ENCODE data around the gene FOXR1.

Gene FOXR1

DNA sequence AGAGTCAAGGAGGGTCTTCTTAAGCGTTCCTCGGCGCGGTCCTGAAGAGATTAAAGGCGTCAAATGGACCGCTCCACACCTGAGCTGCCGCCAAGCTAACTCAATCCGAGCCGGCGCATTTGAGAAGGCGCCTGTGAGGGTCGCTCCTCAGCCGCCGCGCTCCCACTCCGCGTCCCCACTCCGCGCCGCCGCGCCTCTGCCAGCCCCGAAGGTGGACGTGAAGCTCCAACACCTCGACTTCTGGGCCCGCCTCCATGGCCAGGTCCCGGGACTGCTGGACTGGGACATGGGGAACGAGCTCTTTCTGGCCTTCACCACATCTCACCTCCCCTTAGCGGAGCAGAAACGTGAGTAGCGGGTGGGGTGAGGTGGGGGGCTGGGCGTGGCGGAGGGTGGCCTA, at the start of gene FOXR1:
TSS of gene FOXR1 (plus strand) at position 116 of the 400 bp plus-strand sequence. CDS start at position 287, 171 bp downstream.
- ATAC-seq (no peak), DNase-seq (no peak)

DNA sequence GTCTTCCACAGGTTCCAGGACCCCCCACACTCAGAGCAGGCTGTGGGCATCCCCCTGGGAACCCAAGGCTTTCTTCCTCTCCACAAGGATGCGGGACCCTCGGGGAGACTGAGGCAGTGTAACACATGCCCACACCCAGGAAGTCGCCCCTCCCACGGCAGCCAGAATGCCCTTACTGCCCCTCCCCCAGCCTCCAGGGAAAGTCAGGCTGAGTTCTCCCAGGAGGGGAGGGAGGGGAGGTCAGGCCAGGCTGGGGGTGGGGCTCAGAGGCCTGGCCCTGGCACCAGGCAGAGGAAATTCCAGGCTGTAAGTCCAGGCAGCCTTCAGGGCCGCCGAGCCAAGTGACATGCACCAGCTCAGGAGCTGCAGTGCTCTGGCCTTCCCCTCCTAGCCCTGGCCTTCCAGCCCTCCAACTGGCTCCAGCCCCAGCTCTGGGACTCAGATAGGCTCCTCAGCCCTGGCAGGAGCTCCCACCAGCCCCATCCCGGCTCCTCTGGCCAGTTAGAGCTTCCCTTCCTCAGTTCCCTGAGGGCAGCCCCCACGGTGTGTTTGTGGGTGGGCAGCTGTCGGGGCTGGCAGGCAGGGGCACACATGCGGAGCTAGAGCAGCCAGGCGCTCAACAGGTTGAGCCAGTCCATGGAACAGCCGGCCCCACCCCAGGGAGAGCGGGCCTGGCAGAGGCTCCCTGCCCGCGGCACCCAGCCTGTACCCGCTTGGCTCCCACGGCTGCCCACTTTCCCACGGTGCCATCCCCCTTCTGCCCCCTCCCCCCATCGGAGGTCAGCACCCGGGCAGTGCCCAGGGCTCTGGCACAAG, 49.4 kb upstream of the FOXR1 start:
- no peak for DNase-seq

DNA sequence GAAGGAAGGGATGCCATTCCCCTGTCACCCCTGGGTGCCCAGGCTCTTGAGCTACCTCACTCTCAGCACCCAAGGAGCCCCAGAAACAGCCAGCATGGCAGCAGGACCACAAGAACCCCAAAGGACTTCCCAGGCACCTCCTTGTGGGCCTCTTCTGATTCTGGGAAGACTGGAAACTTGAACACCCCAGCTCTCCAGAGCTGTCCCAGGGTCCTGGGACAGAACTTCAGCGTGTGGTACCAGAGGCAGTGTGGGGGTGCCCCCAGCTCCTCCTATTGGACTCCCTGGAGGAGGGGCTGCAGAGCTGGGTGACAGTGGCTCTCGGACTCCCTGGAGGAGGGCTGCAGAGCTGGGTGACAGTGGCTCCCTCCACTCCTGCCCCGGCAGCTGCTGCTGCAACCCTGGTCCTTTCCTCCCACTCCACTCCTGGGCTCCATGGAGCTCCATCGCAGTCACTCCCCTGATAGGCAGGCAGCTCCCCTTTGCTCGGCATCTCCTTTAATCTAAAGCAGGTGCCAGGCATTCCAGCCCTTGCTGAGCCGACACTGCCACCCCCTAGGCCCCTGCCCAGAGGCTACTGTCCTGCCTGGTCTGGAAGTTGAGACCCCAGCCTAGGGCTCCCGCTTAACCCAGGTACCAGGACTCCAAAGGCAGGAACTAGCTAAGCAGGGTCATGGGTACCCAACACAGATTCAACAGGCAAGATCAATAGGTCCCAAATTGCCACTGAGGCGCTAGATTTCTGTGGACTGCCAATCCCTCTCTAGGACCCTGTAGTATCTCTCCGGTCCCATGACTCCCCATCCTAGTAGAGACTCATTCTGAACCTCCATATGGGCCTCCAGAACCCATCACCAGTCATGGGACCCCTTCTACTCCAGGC, 48.6 kb upstream of the FOXR1 start:
- ATAC-seq (no peak), DNase-seq (no peak)

More for the DNA sequence above, 49.4 kb upstream of the FOXR1 start:
- ATAC-seq = no peak

DNA sequence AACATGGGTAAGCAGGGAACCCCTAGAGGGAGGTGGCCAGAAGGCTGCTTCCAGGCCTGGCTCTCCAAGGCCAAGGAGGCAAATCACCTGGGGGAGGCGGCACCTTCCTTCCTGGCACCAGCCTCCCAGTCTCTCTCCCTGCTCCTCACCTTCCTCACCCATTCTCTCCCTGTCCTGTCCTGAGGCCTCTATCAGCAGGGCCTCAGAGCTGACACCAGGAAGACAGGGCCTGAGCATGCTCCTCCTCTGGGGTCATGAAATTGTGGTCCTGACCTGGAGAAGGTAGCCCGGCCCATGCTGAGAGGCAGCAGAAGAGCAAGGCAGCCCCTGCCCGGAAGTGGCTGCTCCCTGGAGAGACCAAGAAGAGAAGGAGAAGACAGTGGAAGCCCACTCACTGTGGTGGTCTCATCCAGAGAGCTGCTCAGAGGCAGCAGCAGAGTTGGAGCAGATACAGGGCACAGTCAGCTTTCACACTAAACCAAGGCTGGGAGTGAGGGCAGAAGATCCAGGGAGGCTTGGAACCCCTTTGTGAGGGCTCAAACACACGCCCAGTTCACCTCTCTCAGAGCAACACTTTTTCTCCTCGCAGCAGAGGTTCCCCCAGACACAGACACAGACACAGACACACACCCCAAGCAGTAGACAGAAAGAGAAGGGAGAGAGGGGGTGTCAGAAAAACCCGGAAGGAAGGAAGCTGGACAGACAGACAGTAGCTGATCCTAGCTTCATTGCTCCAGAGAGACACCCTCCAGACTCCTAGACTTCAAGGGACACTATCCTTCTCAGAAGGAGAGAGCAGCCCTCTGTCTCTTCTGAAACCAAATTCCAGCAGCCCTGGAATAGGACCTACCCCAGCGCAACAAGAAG, 47.6 kb upstream of the FOXR1 start:
- ATAC-seq (no peak), DNase-seq (no peak)

GRCh38 chr11:118924591-118925585, 46.7 kb upstream of the FOXR1 start:
- no peak for ATAC-seq
- peak; percentile 70 for DNase-seq

DNA sequence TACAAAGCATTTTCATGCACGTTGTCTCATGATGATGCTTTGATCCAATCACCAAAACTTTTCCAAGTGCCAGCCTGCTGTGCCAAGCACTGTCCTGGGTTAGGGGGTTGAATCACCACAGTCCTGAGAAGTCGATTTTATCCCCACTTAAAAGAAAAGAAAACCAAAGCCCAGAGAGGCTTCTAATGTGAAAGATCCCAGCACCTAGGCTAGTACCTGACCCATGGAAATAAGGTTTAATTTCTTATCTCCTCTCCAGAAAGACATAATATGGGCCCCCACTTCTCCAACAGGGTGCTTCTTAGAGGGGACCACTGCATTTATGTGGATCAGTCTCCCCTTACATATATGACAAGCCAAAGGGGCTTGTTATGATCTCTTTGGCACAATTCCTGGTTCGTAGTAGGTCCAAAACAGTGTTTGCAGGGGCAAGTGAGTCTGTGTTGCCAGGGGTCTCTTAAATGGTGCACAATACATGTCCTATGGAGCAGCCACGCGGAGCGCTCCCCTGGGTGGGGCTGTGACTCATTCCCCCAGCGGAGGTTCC, 43.9 kb upstream of the FOXR1 start:
- DNase-seq (no peak), ATAC-seq (no peak)

DNA sequence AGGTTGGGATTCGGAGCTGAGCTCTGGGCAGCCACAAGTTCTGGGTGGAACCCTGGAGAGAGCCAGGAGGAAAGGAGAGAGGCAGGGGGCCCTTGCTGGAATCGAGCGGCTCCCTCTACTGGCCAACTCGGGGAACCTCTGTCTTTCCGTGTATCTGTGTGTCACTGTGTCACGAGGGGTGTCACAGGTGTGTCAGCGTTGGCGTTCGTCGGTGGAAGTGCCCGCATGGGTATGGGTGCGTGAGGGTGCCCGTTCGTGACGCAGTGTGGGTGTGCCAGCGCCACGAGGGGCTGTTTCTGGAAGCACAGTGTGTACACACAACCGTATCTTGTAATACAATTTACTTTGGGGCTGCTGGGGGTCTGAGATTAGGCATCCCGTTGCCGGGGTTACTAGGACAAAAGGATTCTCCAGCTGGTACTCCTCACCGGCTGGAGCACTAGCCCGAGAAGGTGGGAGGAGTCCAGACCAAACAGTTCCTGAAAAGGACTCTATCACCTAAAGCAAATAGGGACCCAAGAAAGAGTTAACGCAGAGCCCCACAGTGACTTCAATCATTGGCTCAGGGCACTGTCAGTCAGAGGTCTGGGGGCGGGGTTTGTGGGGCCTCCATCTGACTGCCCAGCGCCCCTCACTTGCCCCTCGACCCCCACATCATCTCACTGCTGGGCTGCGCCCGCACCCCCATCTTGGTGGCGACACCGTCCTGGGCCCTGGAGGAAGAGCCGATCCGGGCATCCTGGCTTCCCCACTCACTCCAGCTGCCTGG, 43.3 kb upstream of the FOXR1 start:
- peak; percentile 57 for ATAC-seq

GRCh38 chr11:118928870-118929500, 42.6 kb upstream of the FOXR1 start:
- ATAC-seq = peak; percentile 9

More for the DNA sequence above, 43.3 kb upstream of the FOXR1 start:
- DNase-seq = peak; percentile 93

GRCh38 chr11:118929501-118930093, 42.0 kb upstream of the FOXR1 start:
- peak; percentile 82 for DNase-seq
- ATAC-seq = peak; percentile 12

More at GRCh38 chr11:118928870-118929500, 42.6 kb upstream of the FOXR1 start:
- DNase-seq = peak; percentile 65

GRCh38 chr11:118930094-118930712, 41.4 kb upstream of the FOXR1 start:
- DNase-seq (peak; percentile 92), ATAC-seq (peak; percentile 21)

GRCh38 chr11:118931571-118931970, 40.0 kb upstream of the FOXR1 start:
- no peak for ATAC-seq
- no peak for DNase-seq

- DNase-seq = no peak
Observed at GRCh38 chr11:118933486-118933885, 38.1 kb upstream of the FOXR1 start.

DNA sequence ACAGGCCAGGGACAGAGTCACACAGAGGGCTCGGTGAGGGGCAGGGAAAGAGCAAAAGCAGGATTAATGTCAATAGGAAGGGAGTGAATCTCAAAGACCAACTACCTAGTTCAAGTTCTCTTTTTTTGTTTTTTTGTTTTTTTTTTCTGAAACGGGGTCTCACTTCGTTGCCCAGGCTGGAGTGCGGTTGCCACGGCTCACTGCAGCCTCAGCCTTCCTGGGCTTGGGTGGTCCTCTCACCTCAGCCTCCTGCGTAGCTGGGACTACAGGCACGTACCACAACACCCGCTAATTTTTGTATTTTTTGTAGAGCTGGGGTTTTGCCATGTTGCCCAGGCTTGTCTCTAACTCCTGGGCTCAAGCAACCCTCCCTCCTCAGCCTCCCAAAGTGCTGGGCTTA, 36.2 kb upstream of the FOXR1 start:
- DNase-seq (no peak), ATAC-seq (no peak)

More at GRCh38 chr11:118933486-118933885, 38.1 kb upstream of the FOXR1 start:
- ATAC-seq = no peak

- DNase-seq = no peak
- ATAC-seq = no peak
Observed at GRCh38 chr11:118938491-118939403, 32.8 kb upstream of the FOXR1 start.

- DNase-seq (no peak), ATAC-seq (no peak)
Observed at GRCh38 chr11:118939404-118939915, 32.1 kb upstream of the FOXR1 start.

DNA sequence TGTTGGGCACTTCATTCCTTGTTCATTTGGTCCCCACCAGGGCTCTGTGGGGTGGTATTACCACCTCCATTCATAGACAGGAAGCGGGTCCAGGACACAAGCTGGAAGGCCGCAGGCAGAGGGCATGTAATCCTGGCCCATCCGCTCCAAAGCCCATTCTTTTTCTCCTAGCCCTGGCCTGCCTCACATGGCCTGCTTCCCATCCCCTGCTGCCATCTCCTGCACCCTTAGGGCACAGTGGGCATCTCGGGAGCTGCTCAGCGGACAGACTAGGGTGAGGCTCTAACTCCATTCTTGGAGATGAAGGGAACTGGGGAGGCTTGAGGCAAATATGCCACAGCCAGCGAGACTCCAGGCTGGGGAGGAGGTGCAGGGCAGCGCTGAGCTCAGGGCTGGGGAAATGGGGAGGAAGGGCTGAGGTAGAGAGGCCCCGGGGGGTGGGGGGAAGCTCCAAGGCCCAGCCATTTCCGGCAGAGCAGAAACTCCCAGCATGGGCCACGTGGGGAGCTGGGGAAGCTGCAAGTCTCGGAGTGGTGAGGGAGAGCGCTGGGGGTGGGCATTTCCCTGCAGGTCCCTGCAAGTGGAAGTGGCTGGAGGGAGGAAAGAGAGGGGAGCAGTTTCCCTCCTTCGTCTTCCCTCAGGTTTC, 31.5 kb upstream of the FOXR1 start:
- DNase-seq = peak; percentile 76

More for the DNA sequence above, 31.5 kb upstream of the FOXR1 start:
- ATAC-seq = peak; percentile 85

Data from stimulated activated naive CD8-positive, alpha-beta T cell treated with anti-CD3 and anti-CD28 coated beads, Interleukin-15, Interleukin-2, amounts not matched to agents 100 U/mL and 50 U/mL, for 24 hours (primary cell).